HG02981 (cell line): Measurements from ENCODE around the gene STK25.
"Not testable (repeated sequence)": the region's sequence is repeated elsewhere in the genome, so short reads cannot be mapped to it uniquely, and the experiment has no call there.

ENCODE experiments used
- ATAC-seq: cut with Tn5 transposase; IDR thresholded peaks from one replicate; pipeline ENCODE4 v1.9.1; 2021; ENCODE audit warnings: mild to moderate bottlenecking, moderate library complexity; ENCODE audit not compliant: unreplicated experiment

STK25 gene

DNA sequence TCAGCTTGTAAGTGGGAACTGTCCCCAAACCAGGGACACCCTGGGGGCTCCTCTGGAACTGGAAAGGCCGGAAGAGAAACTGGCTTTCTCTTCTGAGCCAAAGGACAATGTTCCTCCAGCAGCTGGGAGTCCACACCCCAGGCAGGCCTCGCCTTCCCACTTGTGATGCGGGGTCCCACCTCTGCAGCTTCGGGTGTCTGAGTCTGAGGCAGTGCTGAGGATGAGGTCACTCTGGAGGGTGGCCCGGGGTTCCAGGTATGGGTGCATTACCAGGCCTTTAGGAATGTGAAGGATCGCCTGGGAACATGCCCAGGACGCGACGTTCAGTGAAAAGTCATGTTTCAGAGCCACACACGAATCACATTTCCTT is 32.0 kb upstream of the STK25 start:
- no peak for ATAC-seq

GRCh38 chr2:241539616-241540374 is 31.4 kb upstream of the STK25 start:
- no peak for ATAC-seq

DNA sequence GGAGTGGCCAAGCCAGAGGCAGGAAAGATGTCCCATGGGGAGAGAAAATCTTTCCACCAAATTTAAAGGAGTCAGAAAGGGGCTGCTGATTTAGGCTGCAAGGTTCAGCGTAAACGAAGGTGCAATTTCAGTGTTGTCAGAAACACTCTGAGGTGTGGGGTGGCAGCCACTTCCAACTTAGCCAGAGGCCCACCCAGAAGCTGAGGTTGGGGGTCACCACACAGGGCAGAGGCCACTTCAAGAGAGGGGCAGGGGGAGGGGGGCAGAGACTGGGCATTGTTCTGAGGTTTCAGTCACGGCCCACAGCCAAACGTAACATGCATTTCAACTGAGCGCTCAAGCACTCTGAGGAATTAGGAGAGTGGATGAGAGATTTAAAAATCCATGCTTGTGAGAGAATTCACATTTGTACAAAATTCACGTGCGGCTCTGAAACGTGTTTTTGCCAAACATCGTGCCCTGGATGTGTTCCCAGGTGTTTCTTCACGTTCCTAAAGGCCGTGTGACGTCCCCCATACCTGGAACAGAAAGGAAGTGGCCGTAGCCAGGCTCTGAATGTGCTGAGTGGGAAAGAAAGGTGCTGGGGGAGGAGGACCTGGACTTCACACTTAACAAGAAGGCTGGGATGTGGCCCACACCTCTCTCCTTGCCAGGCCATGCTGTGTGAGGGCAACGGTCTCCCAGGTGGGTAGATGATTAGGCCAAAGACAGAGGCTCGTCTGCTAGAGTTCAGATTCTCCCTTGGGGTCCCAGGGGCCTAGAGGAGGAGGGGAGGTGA is 30.6 kb upstream of the STK25 start:
- no peak for ATAC-seq

DNA sequence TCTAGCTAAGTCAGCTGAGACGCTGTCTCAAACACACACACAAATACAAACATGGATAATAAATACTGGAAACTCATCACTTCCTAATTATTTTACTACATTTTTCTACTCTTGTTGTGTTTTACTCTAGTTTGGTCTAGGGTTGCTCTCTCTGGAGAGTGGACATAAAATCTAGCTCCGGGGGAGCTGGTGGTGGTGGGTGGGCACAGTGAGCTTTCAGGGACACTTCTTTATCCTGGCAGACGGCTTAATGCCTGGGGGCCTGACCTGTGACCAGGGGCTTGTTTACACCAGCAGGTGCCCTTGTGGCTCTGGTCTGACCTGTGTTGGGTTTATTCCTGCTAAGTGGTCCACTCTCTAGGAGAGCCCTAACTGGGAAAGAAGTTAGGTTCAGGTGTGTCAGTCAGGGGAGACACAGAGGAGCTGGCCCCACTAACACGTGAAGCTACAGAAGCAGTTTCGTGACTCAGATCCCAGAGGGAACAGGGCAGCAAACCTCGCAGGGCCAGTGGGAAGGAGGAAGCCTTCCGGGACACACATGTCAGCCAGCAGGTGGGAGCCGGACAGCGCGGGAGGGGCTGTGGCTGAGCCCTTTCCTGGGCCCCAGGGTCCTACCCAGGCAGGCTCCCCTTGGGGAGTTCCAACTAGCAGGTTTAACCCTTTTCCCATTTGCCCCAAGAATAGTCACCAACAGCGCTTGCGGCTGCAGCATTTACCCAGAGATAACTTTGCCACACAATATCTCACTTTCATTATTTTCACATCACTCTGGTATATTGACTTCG is 27.7 kb upstream of the STK25 start:
- no peak for ATAC-seq

DNA sequence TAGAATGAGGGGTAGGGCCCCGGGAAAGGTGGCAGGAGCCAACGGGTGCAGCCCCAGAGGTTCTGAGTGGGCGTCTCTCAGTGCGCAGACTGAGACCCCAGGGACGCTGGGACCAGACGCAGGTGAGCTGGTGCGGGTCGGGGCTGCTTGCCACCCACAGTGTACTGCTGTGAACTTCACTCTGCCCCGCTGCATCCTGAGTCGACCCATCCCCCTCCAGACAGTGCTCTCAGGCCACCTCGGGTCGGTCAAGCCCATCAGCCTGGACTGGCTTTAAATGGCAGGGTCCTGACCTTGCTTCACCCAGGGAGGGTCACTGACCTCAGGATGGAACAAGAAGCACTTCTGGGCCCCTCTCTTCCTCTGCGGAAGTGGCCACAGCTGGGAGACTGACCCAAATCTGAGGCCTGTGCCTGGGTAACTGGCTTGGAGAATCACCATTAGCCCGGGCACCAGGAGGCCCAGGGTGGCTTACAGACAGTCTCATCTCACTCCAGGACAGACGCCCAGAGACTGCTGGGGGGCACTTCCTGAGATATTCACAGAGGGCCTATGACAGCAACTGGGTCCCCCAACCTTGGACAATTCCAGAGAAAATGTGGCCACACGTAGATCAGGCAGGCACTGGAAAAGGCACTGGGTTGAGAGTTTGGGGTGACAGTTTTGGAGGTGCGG is 26.5 kb upstream of the STK25 start:
- ATAC-seq = no peak

GRCh38 chr2:241534293-241534692 is 25.9 kb upstream of the STK25 start:
- no peak for ATAC-seq

DNA sequence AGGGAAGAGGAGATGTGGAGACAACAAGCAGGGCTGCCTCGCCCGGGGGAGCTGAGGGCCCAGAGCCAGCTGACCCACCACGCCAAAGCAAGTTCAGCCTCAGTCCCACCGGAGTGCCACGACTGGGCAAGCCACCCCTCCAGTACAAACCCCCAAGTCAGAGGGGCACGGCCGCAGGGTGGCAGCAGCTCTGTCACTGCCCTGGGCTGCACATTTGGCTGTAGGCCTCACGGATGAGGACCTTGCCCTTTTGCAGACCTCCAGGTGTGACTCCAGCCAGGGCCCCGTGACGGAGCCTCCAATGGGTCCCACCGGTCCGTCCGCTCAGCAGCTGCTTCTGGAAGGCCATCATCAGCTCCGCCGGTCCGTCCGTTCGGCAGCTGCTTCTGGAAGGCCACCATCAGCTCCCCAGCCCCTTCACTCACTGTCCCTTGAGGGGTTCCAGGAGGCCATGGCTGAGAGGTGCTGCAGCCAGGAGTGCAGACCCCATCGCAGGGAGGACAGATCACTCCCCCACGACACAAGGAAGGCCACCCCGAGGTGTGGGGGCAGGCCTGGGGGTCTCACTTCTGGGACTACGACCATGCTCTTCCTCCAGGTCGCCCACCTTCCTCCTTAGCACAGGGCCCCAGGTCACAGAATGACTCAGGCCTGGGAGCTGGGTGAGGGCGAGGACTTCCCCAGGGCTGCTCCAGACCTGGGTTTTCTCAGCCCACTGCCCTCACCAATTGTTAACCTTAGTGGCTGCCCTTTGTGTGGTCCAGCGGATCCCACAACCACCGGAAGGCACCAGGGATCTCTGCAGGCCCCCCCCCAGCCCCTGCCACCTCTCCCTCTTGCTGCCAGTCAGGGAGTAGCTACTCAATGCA is 24.6 kb upstream of the STK25 start:
- ATAC-seq = no peak

GRCh38 chr2:241532168-241532567 is 23.8 kb upstream of the STK25 start:
- no peak for ATAC-seq

DNA sequence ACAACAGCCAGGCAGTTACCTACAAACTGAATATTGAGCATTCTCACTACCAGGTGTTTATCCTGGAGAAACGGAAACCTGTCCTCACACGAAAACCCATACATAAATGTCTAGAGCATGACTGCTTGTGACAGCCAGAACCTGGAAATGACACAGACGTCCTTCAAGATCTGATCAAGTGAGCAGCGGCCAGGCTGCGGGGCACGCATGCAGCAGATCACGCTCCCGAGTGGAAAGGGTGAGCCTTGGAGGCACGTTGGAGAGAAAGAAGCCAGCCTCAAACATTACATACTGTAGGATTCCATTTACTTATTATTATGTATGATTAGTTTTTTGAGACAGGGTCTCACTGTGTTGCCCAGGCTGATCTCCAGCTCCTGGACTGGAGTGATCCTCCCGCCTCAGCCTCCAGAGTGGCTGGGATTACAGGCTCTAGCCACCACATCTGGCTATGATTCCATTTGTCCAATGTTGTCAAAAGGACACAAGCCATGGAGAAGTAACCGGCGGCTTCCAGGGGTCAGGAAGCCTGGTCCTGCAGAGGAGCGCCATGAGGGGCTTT is 22.9 kb upstream of the STK25 start:
- no peak for ATAC-seq

- ATAC-seq = no peak
Observed at GRCh38 chr2:241530571-241530970, 22.2 kb upstream of the STK25 start.

- not testable (repeated sequence) for ATAC-seq
Observed at GRCh38 chr2:241525818-241526780, 17.7 kb upstream of the STK25 start.

GRCh38 chr2:241522477-241522876 is 14.1 kb upstream of the STK25 start:
- no peak for ATAC-seq

DNA sequence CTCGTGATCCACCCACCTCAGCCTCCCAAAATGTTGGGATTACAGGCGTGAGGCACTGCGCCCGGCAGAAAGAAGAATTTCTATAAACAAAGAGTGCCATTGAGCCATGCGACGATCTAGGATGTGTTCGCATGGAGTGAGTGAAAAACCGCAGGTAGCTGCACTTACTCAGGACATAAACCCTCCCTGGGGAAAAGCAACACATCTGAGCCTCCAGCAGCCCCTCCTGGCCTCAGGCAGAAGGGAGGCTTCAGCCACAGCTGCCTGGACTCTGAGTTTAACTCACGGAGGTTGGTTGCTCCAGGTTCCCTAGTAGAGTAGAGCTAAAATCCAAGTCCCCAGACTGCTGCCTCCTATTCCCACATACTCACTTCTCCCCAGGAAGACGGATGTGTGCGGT is 11.3 kb upstream of the STK25 start:
- no peak for ATAC-seq

DNA sequence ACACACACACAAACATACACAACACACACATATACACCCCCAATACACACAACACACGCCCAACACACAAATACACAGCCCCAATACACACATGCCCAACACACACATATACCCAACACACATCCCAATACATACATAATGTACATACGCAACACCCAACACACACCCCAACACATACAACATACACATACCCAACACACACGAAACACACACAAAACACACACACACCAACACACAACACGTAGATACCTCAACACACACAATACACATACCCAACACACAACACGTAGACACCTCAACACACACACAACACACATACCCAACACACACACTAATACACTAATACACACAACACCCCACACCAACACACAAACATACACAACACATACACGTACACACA is 8.9 kb upstream of the STK25 start:
- ATAC-seq = no peak

DNA sequence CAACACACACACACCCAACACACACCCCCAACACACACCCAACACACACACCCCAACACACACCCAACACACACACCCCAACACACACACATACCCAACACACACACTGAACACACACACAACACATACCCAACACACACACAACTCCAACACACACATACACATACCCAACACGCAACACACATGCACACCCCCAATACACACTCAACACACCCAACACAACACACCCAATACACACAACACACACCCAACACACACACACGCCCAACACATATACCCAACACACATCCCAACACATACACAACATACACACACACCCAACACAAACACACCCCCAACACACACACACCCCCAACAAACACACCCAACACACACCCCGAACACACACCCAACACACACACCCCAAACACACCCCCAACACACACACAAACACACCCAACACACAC is 8.2 kb upstream of the STK25 start:
- ATAC-seq = no peak

DNA sequence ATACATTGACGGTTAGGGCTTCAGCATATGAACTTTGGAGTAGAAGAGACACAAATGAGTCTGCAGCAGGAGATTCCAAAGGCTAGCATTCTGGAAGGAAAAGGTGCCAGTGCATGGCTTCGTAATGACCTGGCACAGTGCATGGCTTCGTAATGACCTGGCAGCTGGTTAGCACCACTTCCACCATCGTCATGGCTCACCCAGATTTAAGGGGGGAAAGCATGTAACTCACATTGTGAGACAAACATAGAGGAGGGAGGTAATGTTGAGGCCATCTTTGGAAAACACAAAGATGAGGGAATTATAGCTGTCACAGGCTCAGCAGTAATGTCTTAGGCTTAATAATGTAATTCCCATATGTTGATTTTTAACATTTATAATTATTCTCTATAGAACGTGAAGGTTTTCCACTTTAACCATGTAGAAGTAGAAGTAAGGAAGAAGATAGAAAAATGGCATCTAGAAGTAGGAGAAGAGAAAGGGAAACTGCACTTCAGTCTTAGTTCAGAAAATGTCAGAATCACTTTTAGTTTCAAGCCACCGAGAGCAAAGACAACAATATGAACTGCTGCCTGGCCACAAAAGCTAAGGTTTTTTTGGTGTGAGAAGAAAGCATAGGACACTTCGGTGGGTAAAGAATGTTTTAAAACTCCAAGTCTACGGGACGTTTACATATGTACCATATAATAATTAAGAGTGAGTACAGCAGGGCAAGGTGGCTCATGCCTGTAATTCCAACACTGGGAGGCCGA is 6.8 kb upstream of the STK25 start:
- no peak for ATAC-seq

- no peak for ATAC-seq
Observed at GRCh38 chr2:241514553-241514952, 6.2 kb upstream of the STK25 start.
